GM23248 (cell line): ENCODE results near the gene PFKFB1. TPM values are rescaled to one million over a fixed set of nuclear protein-coding genes. Genes with fewer than 3 reads are reported as not detected.

Source experiments
- DNase-seq: peaks from one replicate; pipeline ENCODE4 v3.0.0-alpha.2; 2015
- H2AFZ ChIP-seq: fragments of 200-600 bp; sonication (generic); 2 replicates; pipeline ENCODE4 v1.6.1; 2016; ENCODE audit warnings: antibody characterized with exemption
- H3F3A ChIP-seq: fragments of 200-600 bp; sonication (generic); 2 replicates; pipeline ENCODE4 v1.6.1; 2016; ENCODE audit warnings: mild to moderate bottlenecking, antibody characterized with exemption, mixed run types; ENCODE audit not compliant: insufficient read depth
- H3K27ac ChIP-seq: fragments of 200-600 bp; sonication (generic); 2 replicates; pipeline ENCODE4 v1.5.1; 2016; ENCODE audit warnings: mild to moderate bottlenecking
- H3K27me3 ChIP-seq: fragments of 200-600 bp; sonication (generic); replicated peaks from 2 replicates; pipeline ENCODE4 v1.6.1; 2016; ENCODE audit warnings: mild to moderate bottlenecking; ENCODE audit not compliant: insufficient read depth
- H3K36me3 ChIP-seq: fragments of 200-600 bp; sonication (generic); 2 replicates; pipeline ENCODE4 v1.6.1; 2016; ENCODE audit warnings: low read depth, mild to moderate bottlenecking
- H3K4me1 ChIP-seq: fragments of 200-600 bp; sonication (generic); 2 replicates; pipeline ENCODE4 v1.6.1; 2016; ENCODE audit warnings: mild to moderate bottlenecking; ENCODE audit not compliant: insufficient read depth
- H3K4me2 ChIP-seq: fragments of 200-600 bp; sonication (generic); one replicate; pipeline ENCODE4 v1.6.1; 2016; ENCODE audit warnings: mild to moderate bottlenecking; ENCODE audit not compliant: unreplicated experiment
- H3K4me3 ChIP-seq: fragments of 200-600 bp; sonication (generic); 2 replicates; pipeline ENCODE4 v1.5.1; 2016; ENCODE audit warnings: mild to moderate bottlenecking
- H3K79me2 ChIP-seq: fragments of 200-600 bp; sonication (generic); 2 replicates; pipeline ENCODE4 v1.6.1; 2016; ENCODE audit warnings: mild to moderate bottlenecking; ENCODE audit not compliant: insufficient read depth
- H3K9ac ChIP-seq: fragments of 200-600 bp; sonication (generic); 2 replicates; pipeline ENCODE4 v1.6.1; 2016; ENCODE audit warnings: mild to moderate bottlenecking
- H3K9me2 ChIP-seq: fragments of 200-600 bp; sonication (generic); 2 replicates; pipeline ENCODE4 v1.6.1; 2016; ENCODE audit warnings: mixed run types, mild to moderate bottlenecking, moderate library complexity; ENCODE audit not compliant: insufficient read depth
- H3K9me3 ChIP-seq: fragments of 200-600 bp; sonication (generic); one replicate; pipeline ENCODE4 v1.6.1; 2017; ENCODE audit warnings: low read depth
- H4K20me1 ChIP-seq: fragments of 200-600 bp; sonication (generic); 2 replicates; pipeline ENCODE4 v1.6.0; 2016; ENCODE audit not compliant: insufficient read depth
- EZH2 ChIP-seq: fragments of 200-600 bp; sonication (generic); IDR thresholded peaks from 2 replicates; pipeline ENCODE4 v1.6.1; 2018; ENCODE audit warnings: antibody characterized with exemption, mild to moderate bottlenecking; ENCODE audit not compliant: insufficient read depth, poor library complexity, severe bottlenecking
- EZH2phosphoT487 ChIP-seq: fragments of 200-600 bp; sonication (generic); IDR thresholded peaks from 2 replicates; pipeline ENCODE4 v1.6.1; 2018; ENCODE audit warnings: antibody characterized with exemption, moderate library complexity, mild to moderate bottlenecking, low read depth; ENCODE audit not compliant: insufficient read depth
- WGBS, 2 experiments: methylation state at CpG; one replicate each; pipeline ENCODE4 v1.1.6; 2015 to 2017; ENCODE audit warnings: low lambda C conversion rate in 2 of 2, low coverage in 1 of 2; ENCODE audit errors: missing lambda C conversion rate in 2 of 2; 5-methylcytosine and 5-hydroxymethylcytosine counted together
- in situ Hi-C: fragments of 300-500 bp; cut with MboI; formaldehyde crosslinking; loops from 2 replicates; pipeline ENCODE4 v1.15.0; 2020
- polyA plus RNA-seq: library from polyadenylated mRNA; unstranded; fragments of >200 nt; fragmentation: Nextera tagmentation; extraction: Ambion mirVana; gene quantifications from 2 replicates; pipeline ENCODE4 v1.2.1, GENCODE V29; 2016
- total RNA-seq: library from RNA; depleted of rRNA; stranded (reverse); fragments of >200 nt; shearing (Covaris generic); gene quantifications from 2 replicates; pipeline ENCODE4 v1.2.3, GENCODE V29; 2014

PFKFB1 gene
- total and polyA plus RNA-seq, 2 experiments from 2014 or later, result not detected

DNA sequence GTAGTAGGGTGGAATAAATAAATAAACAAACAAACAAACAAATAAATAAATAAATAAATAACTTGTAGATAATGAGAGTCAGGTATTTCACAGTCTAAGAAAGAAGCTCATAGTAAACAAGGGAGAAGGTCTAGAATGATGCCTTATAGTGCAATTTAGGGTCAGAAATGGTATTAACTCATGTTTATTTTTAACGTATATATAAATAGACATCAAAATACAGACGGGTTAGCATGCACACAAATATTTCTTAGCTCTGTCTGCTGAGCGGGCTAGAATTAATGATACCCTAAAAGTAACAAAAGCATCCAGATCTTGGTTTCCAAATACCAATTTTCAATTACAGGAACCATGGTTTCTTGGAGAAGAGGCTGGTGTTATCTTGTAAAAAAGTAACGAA lies 16.6 kb downstream of the PFKFB1 start:
- H3K36me3 ChIP-seq, result no peaks in the 10 kb centered on the region
- no peak overlapping the region for H3K4me2 ChIP-seq
- H3K9me3 ChIP-seq, result no peaks in the 10 kb centered on the region
- no peak overlapping the region for H3K27ac ChIP-seq
- no peaks in the 10 kb centered on the region for H4K20me1 ChIP-seq
- DNase-seq, result no peak
- H3K27me3 ChIP-seq, result no peaks in the 10 kb centered on the region
- in situ Hi-C loops, result no loop called here
- no peak overlapping the region for H3K4me3 ChIP-seq
- H3K9me2 ChIP-seq, result no peaks in the 10 kb centered on the region
- H3F3A ChIP-seq, result no peaks in the 10 kb centered on the region
- WGBS, 2 experiments, result 20 to 26% methylated on average over 4 of the region's 4 CpGs
- no peaks in the 10 kb centered on the region for H3K79me2 ChIP-seq
- H3K9ac ChIP-seq, result no peak overlapping the region
- TF ChIP-seq EZH2phosphoT487, result no peak
- TF ChIP-seq EZH2, result no peak
- H3K4me1 ChIP-seq, result no peaks in the 10 kb centered on the region
- no peak overlapping the region for H2AFZ ChIP-seq

DNA sequence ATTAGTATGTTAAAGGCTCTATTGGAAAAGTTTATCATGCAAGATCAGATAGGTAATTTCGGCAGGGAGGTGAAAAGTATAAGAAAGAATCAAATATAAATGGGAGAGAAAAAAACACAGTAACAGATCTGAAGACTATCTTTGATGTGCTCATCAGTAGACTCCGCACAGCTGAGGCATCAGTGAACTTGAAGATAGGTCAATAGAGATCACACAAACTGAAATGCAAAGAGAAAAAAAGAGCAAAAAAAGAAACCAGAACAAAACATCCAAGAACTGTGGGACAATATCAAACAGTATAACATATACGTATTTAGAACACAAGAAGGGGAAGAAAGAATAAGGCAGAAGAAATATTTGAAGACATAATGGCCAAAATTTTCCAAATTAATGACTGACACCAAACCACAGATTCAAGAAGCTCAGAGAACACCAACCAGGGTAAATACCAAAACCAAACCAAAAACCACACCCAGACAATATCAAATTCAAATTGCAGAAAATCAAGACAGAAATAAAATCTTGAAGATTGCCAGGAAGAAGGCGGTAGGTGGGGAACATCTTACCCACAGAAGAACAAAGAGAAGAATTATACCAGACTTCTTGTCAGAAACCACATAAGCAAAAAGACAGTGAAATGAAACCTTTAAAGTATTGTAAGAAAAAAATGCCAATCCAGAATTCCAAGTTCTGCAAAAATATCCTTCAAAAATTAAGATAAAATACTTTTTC lies 29.1 kb downstream of the PFKFB1 start:
- in situ Hi-C loops, result no loop called here
- H2AFZ ChIP-seq, result no peak overlapping the region
- H3K79me2 ChIP-seq, result no peaks in the 10 kb centered on the region
- H3K4me1 ChIP-seq, result no peaks in the 10 kb centered on the region
- H3K27ac ChIP-seq, result no peak overlapping the region
- H3K4me2 ChIP-seq, result no peak overlapping the region
- no peak for DNase-seq
- no peaks in the 10 kb centered on the region for H4K20me1 ChIP-seq
- no peaks in the 10 kb centered on the region for H3F3A ChIP-seq
- TF ChIP-seq EZH2, result no peak
- TF ChIP-seq EZH2phosphoT487, result no peak
- no peaks in the 10 kb centered on the region for H3K9me3 ChIP-seq
- H3K36me3 ChIP-seq, result no peaks in the 10 kb centered on the region
- no peak overlapping the region for H3K9ac ChIP-seq
- no peak overlapping the region for H3K4me3 ChIP-seq
- WGBS, 2 experiments, result 47 to 55% methylated on average over 4 of the region's 4 CpGs
- H3K9me2 ChIP-seq, result no peaks in the 10 kb centered on the region
- no peaks in the 10 kb centered on the region for H3K27me3 ChIP-seq

DNA sequence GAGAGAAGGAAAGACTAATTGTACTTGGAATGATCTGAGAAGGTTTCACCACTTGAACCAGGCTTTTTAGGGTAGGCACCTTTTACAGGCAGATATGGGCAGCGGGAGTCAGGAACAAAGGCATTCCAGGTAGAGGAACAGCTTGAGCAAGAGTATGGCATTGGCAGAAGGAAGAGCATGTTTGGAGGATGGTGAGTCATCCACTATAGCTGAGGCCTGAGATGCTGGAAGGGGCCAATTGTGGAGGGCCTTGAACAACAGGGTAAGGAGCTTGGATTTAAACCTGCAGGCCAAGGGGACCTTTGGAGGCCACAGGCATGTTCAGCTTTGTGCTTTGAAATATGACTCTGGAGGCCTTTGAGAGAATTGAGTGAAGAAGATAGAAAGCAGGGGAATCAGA lies 32.2 kb downstream of the PFKFB1 start:
- H3K4me3 ChIP-seq, result no peak overlapping the region
- no peaks in the 10 kb centered on the region for H3K9me3 ChIP-seq
- H3F3A ChIP-seq, result no peaks in the 10 kb centered on the region
- no peak overlapping the region for H3K9ac ChIP-seq
- no peaks in the 10 kb centered on the region for H3K79me2 ChIP-seq
- DNase-seq, result no peak
- H3K4me2 ChIP-seq, result no peak overlapping the region
- no peaks in the 10 kb centered on the region for H4K20me1 ChIP-seq
- TF ChIP-seq EZH2 (no peak), EZH2phosphoT487 (no peak)
- in situ Hi-C loops, result no loop called here
- H3K4me1 ChIP-seq, result no peaks in the 10 kb centered on the region
- no peak overlapping the region for H3K27ac ChIP-seq
- H3K27me3 ChIP-seq, result no peaks in the 10 kb centered on the region
- 45 to 56% methylated on average over 1 of the region's 1 CpG for WGBS, 2 experiments
- no peaks in the 10 kb centered on the region for H3K9me2 ChIP-seq
- no peaks in the 10 kb centered on the region for H3K36me3 ChIP-seq
- H2AFZ ChIP-seq, result no peak overlapping the region

- in situ Hi-C loops, result no loop called here
These were observed 43.1 kb downstream of the PFKFB1 start for GRCh38 chrX:54950730-54951375.

More at GRCh38 chrX:54950730-54951375, 43.1 kb downstream of the PFKFB1 start:
- Histone ChIP-seq H3K4me1 (no peaks in the 10 kb centered on the region), H3F3A (no peaks in the 10 kb centered on the region), H3K9ac (no peak overlapping the region), H3K36me3 (no peaks in the 10 kb centered on the region), H3K27ac (no peak overlapping the region), H3K4me2 (no peak overlapping the region), H3K4me3 (no peak overlapping the region), H4K20me1 (no peaks in the 10 kb centered on the region), H3K79me2 (no peaks in the 10 kb centered on the region), H2AFZ (no peak overlapping the region), H3K9me3 (no peaks in the 10 kb centered on the region), H3K9me2 (no peaks in the 10 kb centered on the region), H3K27me3 (no peaks in the 10 kb centered on the region)
- DNase-seq, result no peak
- TF ChIP-seq EZH2, result no peak
- no peak for TF ChIP-seq EZH2phosphoT487
- WGBS, 2 experiments, result 37 to 49% methylated on average over 7 of the region's 8 CpGs
